RWPE1 (cell line): ENCODE data around the gene ACVR1.

Source experiments
- CTCF ChIA-PET: fragments of 350-600 bp; sonication (Branson Sonifier 250); formaldehyde crosslinking; extraction: SDS; loops from one replicate; lab custom pipeline; 2021; lab: Yijun Ruan, JAX
- POLR2A ChIA-PET: fragments of 400-600 bp; formaldehyde crosslinking; extraction: SDS; loops from one replicate; lab custom pipeline; 2020; ENCODE audit warnings: antibody characterized with exemption; ENCODE audit not compliant: low non-redundant PET; lab: Yijun Ruan, JAX
- DNase-seq: peaks from one replicate; pipeline ENCODE4 v3.0.0; 2012; ENCODE audit warnings: low spot score
- H3K27ac ChIP-seq: fragments of 450-650 bp; 2 replicates; pipeline ENCODE4 v1.5.1; 2017
- CTCF ChIP-seq: fragments of 450-650 bp; conservative IDR thresholded peaks from 2 replicates; pipeline ENCODE4 v1.5.1; 2017; ENCODE audit warnings: low read depth, mild to moderate bottlenecking

The ACVR1 gene

DNA sequence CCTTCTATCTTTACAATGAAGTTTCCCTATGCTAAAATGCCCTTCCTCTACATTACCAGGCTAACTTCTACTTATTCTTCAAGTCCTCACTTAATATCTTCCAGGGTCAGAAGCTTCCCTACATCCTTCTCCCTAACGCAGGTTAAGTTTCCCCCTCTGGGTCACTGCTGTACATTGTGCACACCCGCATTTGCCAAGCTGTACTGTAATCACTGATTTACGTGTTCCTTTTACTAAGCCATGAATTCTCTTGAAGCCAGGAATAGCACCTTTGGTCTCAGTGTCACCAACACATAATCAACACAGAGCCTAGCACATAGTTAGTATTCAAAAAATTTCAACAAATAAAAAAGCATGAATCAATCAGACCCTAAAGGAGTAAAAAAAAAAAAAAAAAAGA, 22.3 kb downstream of the ACVR1 start:
- CTCF ChIA-PET, result no interaction called here

GRCh38 chr2:157853211-157853610, 22.9 kb downstream of the ACVR1 start:
- ChIA-PET CTCF (no interaction called here), POLR2A (no interaction called here)
- no peak overlapping the region for H3K27ac ChIP-seq
- no peak for TF ChIP-seq CTCF
- no peak for DNase-seq

More for the DNA sequence above, 22.3 kb downstream of the ACVR1 start:
- DNase-seq, result no peak
- H3K27ac ChIP-seq, result no peak overlapping the region
- POLR2A ChIA-PET, result interaction anchor here (0.6 kb wide), 1 partner anchor 74 kb away, joined by 8 read pairs; no protein-coding TSS in a partner anchor
- no peak for TF ChIP-seq CTCF

- TF ChIP-seq CTCF, result no peak
- H3K27ac ChIP-seq, result no peak overlapping the region
- DNase-seq, result no peak
- ChIA-PET CTCF (no interaction called here), POLR2A (interaction anchor here (0.5 kb wide), 1 partner anchor 46 kb away, joined by 3 read pairs; no protein-coding TSS in a partner anchor)
Observed at GRCh38 chr2:157849591-157849990, 26.5 kb downstream of the ACVR1 start.

- POLR2A ChIA-PET, result no interaction called here
- CTCF ChIA-PET, result no interaction called here
- TF ChIP-seq CTCF, result no peak
- H3K27ac ChIP-seq, result no peak overlapping the region
- DNase-seq, result no peak
Observed at GRCh38 chr2:157848213-157848612, 27.9 kb downstream of the ACVR1 start.

DNA sequence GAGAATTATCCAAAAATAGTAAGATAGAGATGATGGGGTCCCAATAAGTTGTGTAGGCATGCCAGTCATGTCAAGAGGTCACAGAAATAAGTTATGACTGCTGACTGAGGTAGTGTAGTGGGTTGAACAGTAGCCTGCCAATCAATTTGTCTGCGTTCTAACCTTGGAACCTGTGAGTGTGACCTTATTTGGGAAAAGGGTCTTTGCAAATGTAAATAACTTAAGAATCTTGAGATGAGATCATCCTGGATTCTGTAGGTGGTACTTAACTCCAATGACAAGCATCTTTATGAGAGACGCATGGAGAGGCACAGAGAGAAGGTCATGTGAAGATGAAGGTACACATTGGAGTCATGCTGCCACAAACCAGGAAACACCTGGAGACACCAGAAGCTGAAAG, 31.0 kb downstream of the ACVR1 start:
- TF ChIP-seq CTCF, result no peak
- no peak for DNase-seq
- ChIA-PET POLR2A (interaction anchor here (0.6 kb wide), 1 partner anchor 1648 kb away, joined by 3 read pairs; no protein-coding TSS in a partner anchor), CTCF (interaction anchor here (1.0 kb wide), 1 partner anchor 9 kb away, joined by 3 read pairs; no protein-coding TSS in a partner anchor)
- H3K27ac ChIP-seq, result no peak overlapping the region

DNA sequence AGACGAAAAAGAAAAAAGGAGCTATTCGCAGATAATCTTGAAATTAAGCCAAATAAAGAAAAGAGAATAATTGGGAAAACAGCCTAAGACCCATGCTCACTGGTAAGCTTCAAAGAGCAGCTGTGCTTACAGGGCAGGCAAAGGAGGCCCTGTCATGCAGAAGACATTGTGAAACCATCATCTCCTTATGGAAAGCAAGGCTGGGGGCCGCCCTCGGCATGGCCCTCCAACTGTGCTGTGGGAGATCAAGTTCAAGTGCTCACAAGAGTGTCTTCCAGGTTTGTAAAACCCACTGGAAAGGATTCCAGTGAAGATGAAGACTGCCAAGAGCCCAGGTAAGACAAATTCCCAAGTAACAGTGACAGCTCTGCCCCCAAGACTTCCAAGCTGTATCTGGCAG, 32.2 kb downstream of the ACVR1 start:
- no peak for TF ChIP-seq CTCF
- POLR2A ChIA-PET, result no interaction called here
- no peak for DNase-seq
- CTCF ChIA-PET, result no interaction called here
- H3K27ac ChIP-seq, result no peak overlapping the region
